ENCODE results near the gene SLC50A1. TPM values are rescaled to one million over a fixed set of nuclear protein-coding genes. Genes with fewer than 3 reads are reported as not detected.
"Not testable (repeated sequence)": the region's sequence is repeated elsewhere in the genome, so short reads cannot be mapped to it uniquely, and the experiment has no call there.

Gene SLC50A1
- total RNA-seq, 1 donor from 2014 or later: 11.8 TPM

DNA sequence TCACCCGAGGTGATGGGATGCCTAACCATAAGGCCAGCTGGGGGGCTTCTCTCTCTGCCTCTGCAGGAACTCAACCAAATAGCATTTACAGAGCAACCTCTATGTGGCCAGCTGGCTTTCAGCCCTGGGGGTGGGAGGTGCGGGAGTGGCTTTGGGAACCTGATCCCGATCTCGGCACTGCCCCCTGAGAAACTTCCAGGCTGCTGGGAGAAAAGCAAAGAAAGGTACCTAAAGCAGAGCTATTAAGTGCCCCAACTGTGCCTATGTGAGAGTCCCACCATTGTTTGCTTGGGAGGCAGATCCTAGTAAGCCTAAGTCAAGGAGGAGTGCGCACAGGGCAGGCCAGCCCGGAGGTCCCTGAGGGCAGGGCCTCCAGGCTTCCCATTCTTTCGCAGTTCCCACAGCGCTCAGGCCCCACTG is 30.4 kb downstream of the SLC50A1 start:
- H3K27ac ChIP-seq: peak overlapping the region; percentile 47
- peaks cover 0 to 13% of the 10 kb centered on the region in 2 donors for H3K36me3 ChIP-seq
- peak; percentile 58 to 78 for DNase-seq (ENCODE audit: extremely low spot score in 2 of 2)
- no peak for TF ChIP-seq POLR2A (IDR thresholded peaks at IDR 0.05)
- TF ChIP-seq, protein P1, sequence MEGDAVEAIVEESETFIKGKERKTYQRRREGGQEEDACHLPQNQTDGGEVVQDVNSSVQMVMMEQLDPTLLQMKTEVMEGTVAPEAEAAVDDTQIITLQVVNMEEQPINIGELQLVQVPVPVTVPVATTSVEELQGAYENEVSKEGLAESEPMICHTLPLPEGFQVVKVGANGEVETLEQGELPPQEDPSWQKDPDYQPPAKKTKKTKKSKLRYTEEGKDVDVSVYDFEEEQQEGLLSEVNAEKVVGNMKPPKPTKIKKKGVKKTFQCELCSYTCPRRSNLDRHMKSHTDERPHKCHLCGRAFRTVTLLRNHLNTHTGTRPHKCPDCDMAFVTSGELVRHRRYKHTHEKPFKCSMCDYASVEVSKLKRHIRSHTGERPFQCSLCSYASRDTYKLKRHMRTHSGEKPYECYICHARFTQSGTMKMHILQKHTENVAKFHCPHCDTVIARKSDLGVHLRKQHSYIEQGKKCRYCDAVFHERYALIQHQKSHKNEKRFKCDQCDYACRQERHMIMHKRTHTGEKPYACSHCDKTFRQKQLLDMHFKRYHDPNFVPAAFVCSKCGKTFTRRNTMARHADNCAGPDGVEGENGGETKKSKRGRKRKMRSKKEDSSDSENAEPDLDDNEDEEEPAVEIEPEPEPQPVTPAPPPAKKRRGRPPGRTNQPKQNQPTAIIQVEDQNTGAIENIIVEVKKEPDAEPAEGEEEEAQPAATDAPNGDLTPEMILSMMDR (IDR thresholded peaks at IDR 0.05): no peak
- no peak for TF ChIP-seq POLR2AphosphoS5 (IDR thresholded peaks at IDR 0.05; ENCODE audit: insufficient read depth in 1 of 2, low read depth in 1 of 2)
- no peaks in the 10 kb centered on the region for H3K27me3 ChIP-seq
- peaks cover 21% of the 10 kb centered on the region for H3K4me1 ChIP-seq
- no peak overlapping the region for H3K4me3 ChIP-seq
- intact Hi-C loops (cut with DNase I): loop anchor here (2.0 kb wide), 1 partner anchor 75 kb away; no protein-coding TSS in a partner anchor
- no peaks in the 10 kb centered on the region for H3K9me3 ChIP-seq

DNA sequence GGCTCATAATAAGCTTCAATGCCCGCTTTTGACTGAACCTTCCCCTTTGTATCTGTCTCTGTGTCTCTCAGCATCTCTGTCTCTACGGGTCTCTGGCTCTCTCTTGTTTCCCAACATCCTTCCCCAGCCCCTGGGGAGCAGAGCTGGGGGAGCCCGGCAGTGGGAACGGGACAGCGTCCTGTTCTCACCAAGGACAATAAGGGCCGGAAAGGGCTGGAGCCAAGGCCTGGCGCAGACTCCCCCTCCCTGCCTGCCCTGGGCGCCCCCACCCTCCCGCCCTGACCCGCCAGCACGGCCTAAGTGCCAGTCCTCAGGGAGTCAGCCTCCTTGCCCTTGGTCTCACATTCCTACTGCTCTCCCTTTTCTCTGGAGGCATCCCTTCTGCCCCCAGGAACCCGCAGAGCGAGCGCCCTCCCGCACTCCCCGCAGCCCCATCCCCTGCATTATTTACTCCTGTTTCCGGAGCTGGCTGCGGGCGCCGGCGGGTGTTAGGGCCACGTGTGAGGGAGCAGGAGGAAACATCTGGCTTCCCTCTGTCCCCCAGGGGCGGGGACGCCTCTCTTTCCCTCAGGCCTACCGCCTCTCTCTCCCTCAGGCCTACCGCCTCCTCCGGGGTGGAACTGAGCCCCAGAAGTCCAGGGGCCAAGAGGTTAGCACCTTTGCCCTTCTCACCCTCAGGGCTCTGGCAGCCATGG is 31.0 kb downstream of the SLC50A1 start:
- TF ChIP-seq, protein P1 (IDR thresholded peaks at IDR 0.05): no peak
- TF ChIP-seq POLR2A (IDR thresholded peaks at IDR 0.05) (no peak), POLR2AphosphoS5 (IDR thresholded peaks at IDR 0.05; ENCODE audit: insufficient read depth in 1 of 2, low read depth in 1 of 2) (peak in 1 of 2 donors; percentile 47)
- Histone ChIP-seq H3K9me3 (no peaks in the 10 kb centered on the region), H3K27me3 (no peaks in the 10 kb centered on the region), H3K4me1 (peaks cover 25% of the 10 kb centered on the region), H3K27ac (peak overlapping the region; percentile 47), H3K36me3 (peaks cover 0 to 13% of the 10 kb centered on the region in 2 donors), H3K4me3 (peak overlapping the region in 1 of 2 donors; percentile 20)
- DNase-seq (ENCODE audit: extremely low spot score in 2 of 2): peak; percentile 77 to 79
- intact Hi-C loops (cut with DNase I): loop anchor here (2.0 kb wide), 1 partner anchor 76 kb away; no protein-coding TSS in a partner anchor

DNA sequence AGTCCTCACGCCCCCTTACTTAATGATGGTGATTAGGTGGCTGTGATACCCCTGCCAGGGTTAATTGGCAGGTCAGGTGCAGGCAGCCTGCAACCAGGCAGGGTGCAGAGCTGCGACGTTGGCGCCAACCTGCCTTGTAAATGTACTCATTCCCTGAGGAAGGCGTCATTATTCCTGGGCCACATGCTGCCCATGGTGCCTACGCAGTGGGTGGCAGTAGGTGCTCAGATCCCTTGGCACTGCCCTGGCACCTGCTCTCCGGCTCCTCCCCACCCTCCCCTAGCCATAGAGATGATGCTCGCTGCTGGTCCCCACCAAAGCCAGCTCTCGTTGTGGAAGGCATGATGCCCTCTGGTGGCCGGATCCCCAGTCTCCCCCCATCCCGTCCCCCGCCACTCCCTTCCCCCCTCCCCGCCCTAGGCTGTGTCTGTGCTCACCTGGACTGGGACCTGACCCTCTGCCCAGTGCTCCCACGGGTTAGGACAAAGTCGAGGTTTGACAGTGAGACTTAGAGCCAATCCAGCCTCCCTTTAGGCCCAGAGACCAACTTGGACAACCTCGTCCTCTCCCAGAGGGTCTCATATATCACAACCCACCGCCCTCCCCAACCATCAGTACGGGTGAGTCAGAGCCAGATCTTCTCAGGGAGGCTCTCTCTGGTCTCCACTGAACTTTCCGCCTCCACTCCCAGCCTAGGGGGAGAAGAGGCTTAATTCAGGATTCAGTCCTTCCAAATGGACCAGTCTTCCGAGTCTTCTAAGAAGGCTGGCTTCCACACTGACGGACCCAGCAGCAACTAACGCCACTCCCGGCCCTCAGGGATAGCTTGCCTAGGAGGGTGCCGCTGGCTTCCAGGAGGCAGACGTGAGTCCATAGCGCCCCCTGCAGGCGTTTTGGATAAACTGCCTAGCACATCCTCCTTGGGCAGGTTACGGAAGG is 31.8 kb downstream of the SLC50A1 start:
- Histone ChIP-seq H3K4me1 (peaks cover 33% of the 10 kb centered on the region), H3K9me3 (no peaks in the 10 kb centered on the region), H3K27ac (peak overlapping the region; percentile 47), H3K27me3 (no peaks in the 10 kb centered on the region), H3K4me3 (peak overlapping the region in 1 of 2 donors; percentile 23), H3K36me3 (peaks cover 0 to 13% of the 10 kb centered on the region in 2 donors)
- TF ChIP-seq POLR2A (IDR thresholded peaks at IDR 0.05) (no peak), POLR2AphosphoS5 (IDR thresholded peaks at IDR 0.05; ENCODE audit: insufficient read depth in 1 of 2, low read depth in 1 of 2) (peak in 1 of 2 donors; percentile 43)
- TF ChIP-seq, protein P1 (IDR thresholded peaks at IDR 0.05): peak; percentile 81 to 93 (median 88)
- DNase-seq (ENCODE audit: extremely low spot score in 2 of 2): peak; percentile 87 to 96
- intact Hi-C loops (cut with DNase I): loop anchor here (2.0 kb wide), 1 partner anchor 77 kb away; no protein-coding TSS in a partner anchor

- intact Hi-C loops (cut with DNase I); DNase-seq (ENCODE audit: extremely low spot score in 2 of 2); H3K27ac ChIP-seq; H3K9me3 ChIP-seq; H3K27me3 ChIP-seq: not testable (repeated sequence)
- peaks cover 0 to 13% of the 10 kb centered on the region in 2 donors for H3K36me3 ChIP-seq
- peak overlapping the region in 1 of 2 donors; percentile 23 for H3K4me3 ChIP-seq
- peaks cover 36% of the 10 kb centered on the region for H3K4me1 ChIP-seq
These were observed 32.4 kb downstream of the SLC50A1 start for GRCh38 chr1:155168105-155168445.

- TF ChIP-seq POLR2A (IDR thresholded peaks at IDR 0.05) (no peak), POLR2AphosphoS5 (IDR thresholded peaks at IDR 0.05; ENCODE audit: insufficient read depth in 1 of 2, low read depth in 1 of 2) (no peak)
- H3K27ac ChIP-seq: no peak overlapping the region
- peaks cover 41% of the 10 kb centered on the region for H3K4me1 ChIP-seq
- H3K4me3 ChIP-seq: no peak overlapping the region
- DNase-seq (ENCODE audit: extremely low spot score in 2 of 2): peak; percentile 44 to 61
- no peaks in the 10 kb centered on the region for H3K27me3 ChIP-seq
- H3K36me3 ChIP-seq: peaks cover 0 to 13% of the 10 kb centered on the region in 2 donors
- no peaks in the 10 kb centered on the region for H3K9me3 ChIP-seq
- intact Hi-C loops (cut with DNase I): no loop called here
These were observed 33.0 kb downstream of the SLC50A1 start for GRCh38 chr1:155168456-155169210.
